HepG2 (cell line): ENCODE measurements around the gene F12. TPM values are rescaled to one million over a fixed set of nuclear protein-coding genes. Genes with fewer than 3 reads are reported as not detected.
A peak's percentile ranks its signal among the peaks of the same experiment; 100 is the strongest.

Experiments used
- ATAC-seq: fragments of 200-7000 bp; cut with Tn5 transposase; 3 replicates; pipeline ENCODE4 v1.9.1; 2020; ENCODE audit warnings: mild to moderate bottlenecking, moderate library complexity
- BruUV-seq: library from RNA; stranded (reverse); fragments of 400-500 nt; replicated peaks from 2 replicates; lab custom pipeline; 2021; lab: Mats Ljungman, UMichigan
- CTCF ChIA-PET: fragments of 300-600 bp; formaldehyde crosslinking; extraction: SDS; loops from one replicate; lab custom pipeline; 2021; ENCODE audit warnings: low total read pairs, inconsistent platforms, low intra/inter-chr PET ratio; lab: Yijun Ruan, JAX
- POLR2A ChIA-PET: fragments of 350-600 bp; sonication (Branson Sonifier 250); formaldehyde crosslinking; loops from one replicate; lab custom pipeline; 2020; ENCODE audit warnings: antibody characterized with exemption, inconsistent platforms; lab: Yijun Ruan, JAX
- DNase-seq: peaks from one replicate; pipeline ENCODE4 v3.0.0-alpha.2; 2015; ENCODE audit warnings: low spot score
- FAIRE-seq: peaks from 3 replicates; lab custom pipeline; 2011; peaks lifted over from hg19 to GRCh38; lab: Jason Lieb, UNC
- H2AFZ ChIP-seq: one replicate; pipeline ENCODE4 v1.6.1; 2011; ENCODE audit warnings: low read length, inconsistent platforms
- H3K27ac ChIP-seq: fragments of 300-600 bp; 3 replicates; pipeline ENCODE4 v1.8.0; 2011; ENCODE audit warnings: mixed run types, mild to moderate bottlenecking, mixed read lengths, low read length, inconsistent platforms; ENCODE audit not compliant: insufficient read depth; ENCODE audit errors: extremely low read length
- H3K27me3 ChIP-seq, 2 experiments: fragments of 200-600 bp in 1 of 2; 2 replicates in 1 of 2; 3 replicates in 1 of 2; pipeline versions ENCODE4 v1.6.0 to v1.8.0; 2011; ENCODE audit warnings: low read length in 2 of 2, mild to moderate bottlenecking in 2 of 2, moderate library complexity in 2 of 2, inconsistent platforms in 1 of 2; ENCODE audit not compliant: insufficient read depth in 2 of 2, control insufficient read depth in 1 of 2
- H3K36me3 ChIP-seq, 2 experiments: fragments of 200-600 bp in 1 of 2; replicated peaks in 1 of 2; 2 replicates in 1 of 2; 3 replicates in 1 of 2; pipeline versions ENCODE4 v1.5.1 to v1.8.0; 2011; ENCODE audit warnings: low read length in 2 of 2, inconsistent platforms in 1 of 2; ENCODE audit not compliant: insufficient read depth in 2 of 2, control insufficient read depth in 1 of 2
- H3K4me1 ChIP-seq: 2 replicates; pipeline ENCODE4 v1.5.1; 2012; ENCODE audit warnings: low read length, inconsistent platforms; ENCODE audit not compliant: insufficient read depth
- H3K4me2 ChIP-seq: 2 replicates; pipeline ENCODE4 v1.6.0; 2011; ENCODE audit warnings: low read depth, low read length, inconsistent platforms
- H3K4me3 ChIP-seq, 3 experiments: fragments of 200-600 bp in 1 of 3; sonication (generic), shearing (Covaris generic) in 1 of 3; replicated peaks in 1 of 3; 2 replicates each; pipeline ENCODE4 v1.5.1; 2011 to 2016; ENCODE audit warnings: low read length in 3 of 3, inconsistent platforms in 2 of 3, low read depth in 2 of 3, mild to moderate bottlenecking in 2 of 3, control low read depth in 1 of 3, mixed read lengths in 1 of 3; ENCODE audit not compliant: insufficient read depth in 1 of 3
- H3K79me2 ChIP-seq: one replicate; pipeline ENCODE4 v1.6.1; 2011; ENCODE audit warnings: low read length, inconsistent platforms; ENCODE audit not compliant: insufficient read depth
- H3K9ac ChIP-seq: 2 replicates; pipeline ENCODE4 v1.6.0; 2011; ENCODE audit warnings: mild to moderate bottlenecking, low read depth, low read length, inconsistent platforms; ENCODE audit not compliant: insufficient read depth
- H3K9me3 ChIP-seq: 2 replicates; pipeline ENCODE4 v1.5.1; 2012; ENCODE audit warnings: mild to moderate bottlenecking, low read length
- H4K20me1 ChIP-seq: 2 replicates; pipeline ENCODE4 v1.6.0; 2011; ENCODE audit warnings: inconsistent platforms, mild to moderate bottlenecking, low read length, moderate library complexity; ENCODE audit not compliant: insufficient read depth
- ATF7-NPFF ChIP-seq: sonication (generic); formaldehyde crosslinking; IDR thresholded peaks from 2 replicates; pipeline ENCODE4 v1.8.1; 2023; ENCODE audit warnings: mild to moderate bottlenecking, low read depth, missing genetic modification reagents, moderate library complexity
- CREB1 ChIP-seq, 2 experiments: fragments of 450-650 bp in 1 of 2; IDR thresholded peaks; 2 replicates each; pipeline ENCODE4 v1.6.1; 2016 to 2017; ENCODE audit warnings: control low read depth in 1 of 2, mild to moderate bottlenecking in 1 of 2, missing compliant biosample characterization in 1 of 2, missing genetic modification characterization in 1 of 2
- EP300 ChIP-seq, 3 experiments: sonication (generic) in 1 of 3; formaldehyde crosslinking in 1 of 3; IDR thresholded peaks; 2 replicates each; pipeline versions ENCODE4 v1.5.1 to v1.6.1; 2011 to 2020; ENCODE audit warnings: low read depth in 2 of 3, low read length in 2 of 3, borderline replicate concordance in 1 of 3, improper control_type of control experiment in 1 of 3, mild to moderate bottlenecking in 1 of 3, missing genetic modification reagents in 1 of 3, moderate library complexity in 1 of 3
- FIP1L1 ChIP-seq: fragments of 200-400 bp; formaldehyde crosslinking; IDR thresholded peaks from 2 replicates; pipeline ENCODE4 v1.6.1; 2018; ENCODE audit warnings: low read depth, mild to moderate bottlenecking, low read length, moderate library complexity, borderline replicate concordance; ENCODE audit not compliant: insufficient read depth
- GPN1 ChIP-seq: sonication (generic); formaldehyde crosslinking; IDR thresholded peaks from 2 replicates; pipeline ENCODE4 v1.5.1; 2020; ENCODE audit warnings: missing genetic modification reagents, borderline replicate concordance
- GTF2F1 ChIP-seq: fragments of 150-350 bp; IDR thresholded peaks from 2 replicates; pipeline ENCODE4 v1.6.1; 2014; ENCODE audit warnings: low read length
- HOXA9 ChIP-seq: sonication (generic); formaldehyde crosslinking; IDR thresholded peaks from 2 replicates; pipeline ENCODE4 v1.8.1; 2022; ENCODE audit warnings: missing genetic modification reagents, mild to moderate bottlenecking, moderate library complexity, borderline replicate concordance
- HOXD1 ChIP-seq: sonication (generic); formaldehyde crosslinking; IDR thresholded peaks from 2 replicates; pipeline ENCODE4 v1.5.0; 2020; ENCODE audit warnings: missing genetic modification reagents
- MYC ChIP-seq: sonication (generic); formaldehyde crosslinking; IDR thresholded peaks from 2 replicates; pipeline ENCODE4 v1.9.0; 2021; ENCODE audit warnings: missing genetic modification reagents, borderline replicate concordance
- ONECUT2 ChIP-seq: sonication (generic); formaldehyde crosslinking; IDR thresholded peaks from 2 replicates; pipeline ENCODE4 v1.4.0; 2020; ENCODE audit warnings: missing genetic modification reagents
- SKI ChIP-seq: fragments of 450-650 bp; IDR thresholded peaks from one replicate; pipeline ENCODE4 v1.6.1; 2018; ENCODE audit warnings: mild to moderate bottlenecking; ENCODE audit not compliant: partially characterized antibody
- SPEN ChIP-seq: sonication (generic); formaldehyde crosslinking; IDR thresholded peaks from 2 replicates; pipeline ENCODE4 v1.5.1; 2020; ENCODE audit warnings: low read depth, mild to moderate bottlenecking, missing genetic modification reagents
- TOPORS ChIP-seq: sonication (generic); formaldehyde crosslinking; IDR thresholded peaks from 2 replicates; pipeline ENCODE4 v1.8.0; 2023; ENCODE audit warnings: mild to moderate bottlenecking, missing genetic modification reagents
- YY1 ChIP-seq: IDR thresholded peaks from 2 replicates; pipeline ENCODE4 v1.6.1; 2011; ENCODE audit warnings: low read length, low read depth, moderate library complexity, mild to moderate bottlenecking; ENCODE audit not compliant: insufficient read depth, insufficient replicate concordance
- ZFY ChIP-seq: sonication (generic); formaldehyde crosslinking; IDR thresholded peaks from 2 replicates; pipeline ENCODE4 v1.4.0; 2020; ENCODE audit warnings: missing genetic modification reagents
- ZNF550 ChIP-seq: sonication (generic); formaldehyde crosslinking; IDR thresholded peaks from 2 replicates; pipeline ENCODE4 v1.4.0; 2020; ENCODE audit warnings: mild to moderate bottlenecking, missing genetic modification reagents, borderline replicate concordance
- ZNF552 ChIP-seq: sonication (generic); formaldehyde crosslinking; IDR thresholded peaks from 2 replicates; pipeline ENCODE4 v1.9.0; 2022; ENCODE audit warnings: missing genetic modification reagents, mild to moderate bottlenecking, borderline replicate concordance
- WGBS: methylation state at CpG from one replicate; pipeline ENCODE4 v1.1.6; 2017; ENCODE audit warnings: low lambda C conversion rate; 5-methylcytosine and 5-hydroxymethylcytosine counted together
- in situ Hi-C: cut with HindIII; loops from 2 replicates; pipeline ENCODE4 v1.10.0; 2017; ENCODE audit warnings: low pct_unique_long_range_greater_than_20kb; ENCODE audit not compliant: extremely low pct_ligation_motif_present
- intact Hi-C: fragments of 100-400 bp; cut with micrococcal nuclease; formaldehyde crosslinking; loops from one replicate; pipeline ENCODE4 v1.10.0; 2022; ENCODE audit not compliant: unreplicated experiment
- polyA plus RNA-seq, 8 experiments: library from polyadenylated mRNA; depleted of rRNA in 3 of 8; stranded (reverse) in 7 of 8; unstranded in 1 of 8; fragments of >200 nt; fragmentation: Illumina TruSeq in 4 of 8; extraction: Trizol in 4 of 8; gene quantifications; 2 replicates each; pipeline versions ENCODE4 v1.2.1 to v1.2.3, GENCODE V29; 2011 to 2016; ENCODE audit warnings: low read depth in 4 of 8, missing spikeins in 1 of 8, mixed read lengths in 1 of 8; ENCODE audit not compliant: insufficient read depth in 1 of 8
- total RNA-seq, 5 experiments: library from RNA; depleted of rRNA; stranded (reverse); fragments of >200 nt; fragmentation: Illumina TruSeq; extraction: Trizol; gene quantifications; 2 replicates each; pipeline ENCODE4 v1.2.3, GENCODE V29; 2016; ENCODE audit warnings: low read depth in 1 of 5
- TF ChIP-seq, protein P1 (sequence below): sonication (generic); formaldehyde crosslinking; IDR thresholded peaks from 2 replicates; pipeline ENCODE4 v1.8.1; 2023; ENCODE audit warnings: mild to moderate bottlenecking, missing genetic modification reagents
- TF ChIP-seq, protein P2 (sequence below), 2 experiments: sonication (generic) in 1 of 2; formaldehyde crosslinking in 1 of 2; IDR thresholded peaks; 2 replicates each; pipeline versions ENCODE4 v1.4.0 to v1.6.1; 2018 to 2020; ENCODE audit warnings: missing genetic modification reagents in 2 of 2, borderline replicate concordance in 1 of 2, low read depth in 1 of 2, mild to moderate bottlenecking in 1 of 2, missing biosample characterization in 1 of 2
- TF ChIP-seq, protein P3 (sequence below): IDR thresholded peaks from 2 replicates; pipeline ENCODE4 v1.6.1; 2016; ENCODE audit warnings: missing compliant biosample characterization, missing genetic modification reagents, borderline replicate concordance

F12 gene
- total and polyA plus RNA-seq, 2 of the 13 experiments (the other 11 are each of a cell fraction or from before 2014, with no cell fraction given), result 2.5 to 3.0 TPM

DNA sequence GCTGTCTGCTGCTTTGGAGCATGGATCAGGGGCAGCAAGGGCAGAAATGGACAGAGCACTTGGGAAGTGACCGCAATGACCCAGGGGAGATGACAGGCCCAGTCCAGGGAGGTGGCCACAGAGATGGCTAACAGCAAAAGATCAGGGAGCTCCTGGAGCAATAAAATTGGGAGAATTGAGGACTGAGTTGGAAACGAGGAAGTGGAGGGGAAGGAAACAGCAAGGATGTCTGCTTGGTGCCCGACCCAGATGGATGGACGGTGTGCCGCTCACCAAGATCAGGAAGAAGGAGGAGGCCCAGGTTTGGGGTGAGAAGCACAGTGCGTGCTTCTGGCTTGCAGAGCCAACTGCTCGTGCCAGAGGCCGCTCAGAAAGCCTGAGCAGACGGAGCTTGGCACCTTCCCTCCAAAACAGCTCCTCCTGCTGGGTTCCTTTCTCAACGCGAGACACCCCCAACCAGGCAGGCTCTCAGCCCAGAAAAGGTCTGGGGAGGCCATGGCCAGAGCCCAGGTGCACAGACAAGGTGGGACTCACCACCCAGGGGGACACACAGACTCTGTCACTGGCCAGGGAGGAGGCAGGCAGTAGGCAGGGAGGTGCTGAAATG is 26.8 kb downstream of the F12 start:
- 79% methylated on average over 6 of the region's 11 CpGs for WGBS
- H3K4me3 ChIP-seq, result no peak overlapping the region
- DNase-seq (no peak), ATAC-seq (peak; percentile 10), FAIRE-seq (peak; percentile 8)
- H2AFZ ChIP-seq, result no peak overlapping the region
- no peaks in the 10 kb centered on the region for H3K9me3 ChIP-seq
- H3K4me1 ChIP-seq, result peaks cover 72% of the 10 kb centered on the region
- in situ Hi-C loops (no loop called here), intact Hi-C loops (no loop called here)
- H3K27ac ChIP-seq, result no peak overlapping the region
- H3K4me2 ChIP-seq, result peak overlapping the region; percentile 21; the same call in 1 of the 2 replicates
- BruUV-seq, result no TSS peak
- CTCF ChIA-PET, result interaction anchor here (1.6 kb wide), 1 partner anchor 12 kb away, joined by 9 read pairs; no protein-coding TSS in a partner anchor
- H3K79me2 ChIP-seq, result no peaks in the 10 kb centered on the region
- no peaks in the 10 kb centered on the region for H3K36me3 ChIP-seq
- H3K9ac ChIP-seq, result no peak overlapping the region
- no peaks in the 10 kb centered on the region for H4K20me1 ChIP-seq
- peaks cover 7 to 16% of the 10 kb centered on the region in 2 experiments; a peak in 3 of 5 replicates for H3K27me3 ChIP-seq
- POLR2A ChIA-PET, result interaction anchor here (0.7 to 3.0 kb wide), 6 partner anchors 11 to 72 kb away, joined by 3 to 19 read pairs (median 4); partner anchors contain the start of genes GRK6 and LMAN2
- TF ChIP-seq SKI (no peak), GPN1 (CRISPR knock-in tag) (no peak), ATF7-NPFF (CRISPR knock-in tag) (no peak), ONECUT2 (CRISPR knock-in tag) (no peak), HOXD1 (CRISPR knock-in tag) (no peak), CREB1 (IDR thresholded peaks at IDR 0.05) (no peak), CREB1 (CRISPR knock-in tag; IDR thresholded peaks at IDR 0.05) (no peak), HOXA9 (CRISPR knock-in tag) (no peak), SPEN (CRISPR knock-in tag) (no peak), TOPORS (CRISPR knock-in tag) (no peak), EP300 (IDR thresholded peaks at IDR 0.05; ENCODE audit: low read depth in 2 of 2, low read length in 2 of 2) (no peak), EP300 (CRISPR knock-in tag; IDR thresholded peaks at IDR 0.05; ENCODE audit: borderline replicate concordance) (no peak), ZFY (CRISPR knock-in tag) (no peak), ZNF550 (CRISPR knock-in tag) (0 out of 2 replicates have a peak, but pooled peaks have one; percentile 13), ZNF552 (CRISPR knock-in tag) (no peak), MYC (no peak), YY1 (no peak), GTF2F1 (no peak), FIP1L1 (no peak)
- TF ChIP-seq, protein P1, sequence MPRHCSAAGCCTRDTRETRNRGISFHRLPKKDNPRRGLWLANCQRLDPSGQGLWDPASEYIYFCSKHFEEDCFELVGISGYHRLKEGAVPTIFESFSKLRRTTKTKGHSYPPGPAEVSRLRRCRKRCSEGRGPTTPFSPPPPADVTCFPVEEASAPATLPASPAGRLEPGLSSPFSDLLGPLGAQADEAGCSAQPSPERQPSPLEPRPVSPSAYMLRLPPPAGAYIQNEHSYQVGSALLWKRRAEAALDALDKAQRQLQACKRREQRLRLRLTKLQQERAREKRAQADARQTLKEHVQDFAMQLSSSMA (CRISPR knock-in tag), result no peak
- TF ChIP-seq, protein P2, sequence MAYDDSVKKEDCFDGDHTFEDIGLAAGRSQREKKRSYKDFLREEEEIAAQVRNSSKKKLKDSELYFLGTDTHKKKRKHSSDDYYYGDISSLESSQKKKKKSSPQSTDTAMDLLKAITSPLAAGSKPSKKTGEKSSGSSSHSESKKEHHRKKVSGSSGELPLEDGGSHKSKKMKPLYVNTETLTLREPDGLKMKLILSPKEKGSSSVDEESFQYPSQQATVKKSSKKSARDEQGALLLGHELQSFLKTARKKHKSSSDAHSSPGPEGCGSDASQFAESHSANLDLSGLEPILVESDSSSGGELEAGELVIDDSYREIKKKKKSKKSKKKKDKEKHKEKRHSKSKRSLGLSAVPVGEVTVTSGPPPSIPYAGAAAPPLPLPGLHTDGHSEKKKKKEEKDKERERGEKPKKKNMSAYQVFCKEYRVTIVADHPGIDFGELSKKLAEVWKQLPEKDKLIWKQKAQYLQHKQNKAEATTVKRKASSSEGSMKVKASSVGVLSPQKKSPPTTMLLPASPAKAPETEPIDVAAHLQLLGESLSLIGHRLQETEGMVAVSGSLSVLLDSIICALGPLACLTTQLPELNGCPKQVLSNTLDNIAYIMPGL (CRISPR knock-in tag; IDR thresholded peaks at IDR 0.05; ENCODE audit: borderline replicate concordance in 1 of 2, low read depth in 1 of 2), result peak in 1 of 2 experiments; percentile 47; a peak in 1 of 4 replicates
- TF ChIP-seq, protein P3, sequence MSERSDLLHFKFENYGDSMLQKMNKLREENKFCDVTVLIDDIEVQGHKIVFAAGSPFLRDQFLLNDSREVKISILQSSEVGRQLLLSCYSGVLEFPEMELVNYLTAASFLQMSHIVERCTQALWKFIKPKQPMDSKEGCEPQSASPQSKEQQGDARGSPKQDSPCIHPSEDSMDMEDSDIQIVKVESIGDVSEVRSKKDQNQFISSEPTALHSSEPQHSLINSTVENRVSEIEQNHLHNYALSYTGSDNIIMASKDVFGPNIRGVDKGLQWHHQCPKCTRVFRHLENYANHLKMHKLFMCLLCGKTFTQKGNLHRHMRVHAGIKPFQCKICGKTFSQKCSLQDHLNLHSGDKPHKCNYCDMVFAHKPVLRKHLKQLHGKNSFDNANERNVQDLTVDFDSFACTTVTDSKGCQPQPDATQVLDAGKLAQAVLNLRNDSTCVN (CRISPR knock-in tag), result no peak
